ENCODE data around the gene HBZ.
A peak's percentile ranks its signal among the peaks of the same experiment; 100 is the strongest.
"Not testable (repeated sequence)": the region's sequence is repeated elsewhere in the genome, so short reads cannot be mapped to it uniquely, and the experiment has no call there.

The HBZ gene

GRCh38 chr16:164827-165538 is 12.5 kb downstream of the HBZ start:
- peak; percentile 30 for DNase-seq (ENCODE audit: low spot score)

GRCh38 chr16:165539-166374 is 13.3 kb downstream of the HBZ start, which contains the start of gene HBM:
Gene HBM, plus strand, starts transcription at chr16:165978. Its CDS starts 20 bp downstream, at chr16:165998.
- DNase-seq (ENCODE audit: low spot score) = peak; percentile 15

GRCh38 chr16:166375-167121 is 14.1 kb downstream of the HBZ start:
- DNase-seq (ENCODE audit: low spot score) = no peak

- DNase-seq (ENCODE audit: low spot score) = no peak
Measured at GRCh38 chr16:167122-167690, 14.8 kb downstream of the HBZ start.

GRCh38 chr16:168424-168823 is 16.0 kb downstream of the HBZ start:
- DNase-seq (ENCODE audit: low spot score) = peak; percentile 5

- peak; percentile 2 for DNase-seq (ENCODE audit: low spot score)
Measured at GRCh38 chr16:169014-169413, 16.6 kb downstream of the HBZ start.

- DNase-seq (ENCODE audit: low spot score) = not testable (repeated sequence)
Measured at GRCh38 chr16:170088-170507, 17.7 kb downstream of the HBZ start.

- no peak for DNase-seq (ENCODE audit: low spot score)
Measured at GRCh38 chr16:170788-171187, 18.3 kb downstream of the HBZ start.

- not testable (repeated sequence) for DNase-seq (ENCODE audit: low spot score)
Measured at GRCh38 chr16:172374-172941, 20.0 kb downstream of the HBZ start, which contains the start of gene HBA2. Gene HBA2, plus strand, starts transcription at chr16:172876. Its CDS starts 37 bp downstream, at chr16:172913.

- DNase-seq (ENCODE audit: low spot score) = not testable (repeated sequence)
Measured at GRCh38 chr16:173211-173854, 20.9 kb downstream of the HBZ start.

- DNase-seq (ENCODE audit: low spot score) = not testable (repeated sequence)
Measured at GRCh38 chr16:173928-174769, 21.7 kb downstream of the HBZ start.

- no peak for DNase-seq (ENCODE audit: low spot score)
Measured at GRCh38 chr16:175011-175949, 22.8 kb downstream of the HBZ start.

GRCh38 chr16:176006-176405 is 23.6 kb downstream of the HBZ start:
- DNase-seq (ENCODE audit: low spot score) = not testable (repeated sequence)

- not testable (repeated sequence) for DNase-seq (ENCODE audit: low spot score)
Measured at GRCh38 chr16:176477-177382, 24.3 kb downstream of the HBZ start, which contains the start of gene HBA1. Gene HBA1, plus strand, starts transcription at chr16:176680. Its CDS starts 37 bp downstream, at chr16:176717.

GRCh38 chr16:177394-177822 is 25.0 kb downstream of the HBZ start:
- DNase-seq (ENCODE audit: low spot score) = peak; percentile 55

GRCh38 chr16:177981-178667 is 25.7 kb downstream of the HBZ start:
- no peak for DNase-seq (ENCODE audit: low spot score)

GRCh38 chr16:178668-179015 is 26.2 kb downstream of the HBZ start:
- no peak for DNase-seq (ENCODE audit: low spot score)

Data from GM03348 (cell line).